ENCODE results near the gene DPF1.

The DPF1 gene

GRCh38 chr19:38218204-38218603, 5.8 kb downstream of the DPF1 start:
- DNase-seq, result no peak

DNA sequence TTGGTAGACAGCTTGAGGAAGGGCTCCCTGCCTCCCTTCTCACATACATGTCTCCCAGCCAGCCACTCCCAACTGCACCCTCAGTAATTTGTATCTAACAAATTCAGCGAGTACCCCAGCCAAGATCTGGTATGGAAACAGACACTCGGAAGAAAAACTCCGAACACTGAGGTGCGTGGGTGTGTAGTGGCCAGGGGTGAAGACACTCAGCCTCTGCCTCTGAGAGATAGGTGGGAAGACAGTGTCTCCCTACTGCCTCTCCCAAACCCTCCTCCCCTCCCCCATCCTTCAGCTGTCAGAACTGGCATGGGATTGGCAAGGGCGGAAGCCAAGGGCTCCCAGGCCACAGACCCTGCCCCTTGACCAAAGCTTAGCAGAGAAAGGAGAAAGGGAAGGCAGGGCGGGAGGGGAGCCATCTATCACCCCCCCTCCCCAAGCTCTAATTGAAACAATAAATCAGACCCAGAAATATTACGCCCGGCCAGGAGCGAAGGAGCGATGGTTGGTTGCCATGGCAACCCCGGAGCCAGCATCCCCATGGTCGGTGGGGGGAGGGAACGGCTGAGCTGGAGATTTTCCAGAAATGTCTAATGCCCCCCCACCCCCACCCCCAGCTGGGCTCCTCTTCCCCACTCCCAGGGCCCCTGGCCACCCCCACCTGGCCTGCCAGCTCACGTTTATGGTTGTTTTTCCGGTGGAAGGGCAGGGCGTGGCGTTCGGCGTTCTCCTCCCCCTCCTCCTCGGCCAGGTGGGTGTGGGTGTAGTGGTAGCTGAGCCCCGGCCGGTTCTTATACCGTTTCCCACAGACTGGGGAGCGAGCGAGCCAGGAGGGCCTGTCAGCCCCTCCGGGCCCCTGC, 7.0 kb downstream of the DPF1 start:
- DNase-seq, result no peak

DNA sequence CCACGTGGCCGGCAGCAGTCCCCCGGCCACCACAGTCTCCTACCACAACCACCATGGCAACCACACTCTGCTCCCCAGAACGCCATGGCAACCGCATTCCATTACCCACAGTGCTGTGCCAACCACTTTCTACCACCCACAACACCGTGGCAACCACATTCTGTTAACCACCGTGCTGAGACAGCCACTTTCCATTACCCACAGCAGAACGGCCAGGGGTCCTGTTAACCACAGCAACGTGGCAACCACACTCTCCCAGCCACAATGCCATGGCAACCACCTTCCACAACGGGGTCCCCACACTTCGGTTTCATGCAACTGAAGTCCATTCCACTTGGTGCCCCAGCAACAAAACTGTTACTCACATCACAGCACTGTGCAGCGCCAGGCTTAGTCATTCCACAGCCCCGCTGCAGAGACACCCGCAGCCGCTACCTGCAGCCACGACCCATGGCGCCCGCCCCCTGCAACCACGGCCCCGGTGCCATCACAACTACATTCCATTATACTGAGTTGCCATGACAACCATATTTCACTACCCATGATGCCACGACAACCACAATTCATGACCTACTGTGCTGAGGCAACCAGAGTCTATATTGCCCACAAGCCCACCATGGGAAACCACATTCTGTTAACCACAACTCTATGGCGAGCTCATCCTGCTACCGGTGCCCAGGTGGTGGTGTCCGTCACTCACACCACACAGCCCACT, 10.0 kb downstream of the DPF1 start:
- no peak for DNase-seq

GRCh38 chr19:38213469-38213868, 10.6 kb downstream of the DPF1 start:
- no peak for DNase-seq

DNA sequence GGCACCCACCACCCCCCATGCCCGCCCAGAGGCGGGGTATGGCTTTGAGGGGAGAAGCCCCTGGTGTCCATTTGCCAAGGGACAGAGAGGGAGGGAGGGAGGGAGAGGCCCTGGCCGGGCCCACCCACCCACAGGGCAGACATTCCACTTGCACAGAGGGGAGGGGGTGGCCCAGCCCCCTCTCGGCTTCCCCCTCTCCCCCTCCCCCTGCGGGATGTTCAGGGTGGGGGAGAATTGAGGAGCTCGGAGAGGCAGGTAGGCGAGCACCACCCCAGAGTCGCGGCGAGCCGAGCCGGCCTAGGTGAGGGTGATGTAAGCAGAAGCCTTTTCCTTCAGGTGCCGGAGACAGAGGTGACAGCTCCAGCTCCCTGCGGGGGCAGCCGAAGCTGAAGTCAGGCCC, 12.3 kb downstream of the DPF1 start:
- no peak for DNase-seq

GRCh38 chr19:38211151-38211591, 12.9 kb downstream of the DPF1 start:
- DNase-seq, result no peak

DNA sequence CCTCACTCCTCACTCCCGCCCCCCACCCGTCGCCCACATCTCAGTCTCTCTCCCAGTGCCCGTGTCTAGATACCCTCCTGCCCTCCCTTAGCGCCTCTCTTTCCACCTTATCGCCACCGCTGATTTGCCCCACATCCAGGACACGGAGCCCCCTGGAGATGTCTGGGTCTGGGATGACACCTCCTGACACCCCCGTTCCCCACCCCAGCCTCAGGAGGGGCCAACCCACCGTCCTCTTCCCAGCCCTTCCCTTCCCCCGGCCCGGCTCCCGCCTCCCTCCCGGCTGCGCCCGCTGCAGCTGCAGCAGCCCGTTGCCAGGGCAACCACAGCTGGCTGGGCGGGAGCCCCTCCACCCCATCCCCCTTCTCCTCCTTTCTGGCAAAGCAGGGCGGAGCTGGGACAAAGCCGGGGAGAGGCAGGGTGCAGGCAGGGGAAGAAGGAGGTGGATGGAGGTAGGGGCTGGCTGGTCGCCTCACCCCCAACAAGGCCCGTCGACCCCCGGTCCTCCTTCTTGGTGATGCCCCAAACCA, 13.5 kb downstream of the DPF1 start:
- peak in 1 of 2 experiments; percentile 44 for DNase-seq

GRCh38 chr19:38209671-38210457, 14.2 kb downstream of the DPF1 start:
- no peak for DNase-seq

GRCh38 chr19:38209152-38209551, 14.9 kb downstream of the DPF1 start:
- DNase-seq, result no peak

DNA sequence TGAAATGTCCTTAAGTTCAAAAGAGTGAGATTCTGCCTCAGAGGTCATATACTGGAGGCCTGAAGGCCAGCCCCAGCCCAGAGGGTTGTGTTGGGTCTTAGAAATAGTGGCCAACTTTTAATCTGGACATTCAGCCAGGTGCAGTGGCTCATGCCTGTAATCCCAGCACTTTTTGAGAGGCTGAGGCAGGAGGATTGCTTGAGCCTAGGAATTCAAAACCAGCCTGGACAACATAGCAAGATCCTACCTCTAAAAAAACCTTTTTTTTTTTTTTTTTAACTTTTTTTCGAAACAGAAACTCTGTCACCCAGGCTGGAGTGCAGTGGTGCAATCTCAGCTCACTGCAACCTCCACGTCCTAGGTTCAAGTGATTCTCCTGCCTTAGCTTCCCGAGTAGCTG, 15.5 kb downstream of the DPF1 start:
- DNase-seq, result no peak

GRCh38 chr19:38207543-38207942, 16.5 kb downstream of the DPF1 start:
- DNase-seq, result no peak

- DNase-seq, result no peak
Observed at GRCh38 chr19:38206928-38207327, 17.1 kb downstream of the DPF1 start.

DNA sequence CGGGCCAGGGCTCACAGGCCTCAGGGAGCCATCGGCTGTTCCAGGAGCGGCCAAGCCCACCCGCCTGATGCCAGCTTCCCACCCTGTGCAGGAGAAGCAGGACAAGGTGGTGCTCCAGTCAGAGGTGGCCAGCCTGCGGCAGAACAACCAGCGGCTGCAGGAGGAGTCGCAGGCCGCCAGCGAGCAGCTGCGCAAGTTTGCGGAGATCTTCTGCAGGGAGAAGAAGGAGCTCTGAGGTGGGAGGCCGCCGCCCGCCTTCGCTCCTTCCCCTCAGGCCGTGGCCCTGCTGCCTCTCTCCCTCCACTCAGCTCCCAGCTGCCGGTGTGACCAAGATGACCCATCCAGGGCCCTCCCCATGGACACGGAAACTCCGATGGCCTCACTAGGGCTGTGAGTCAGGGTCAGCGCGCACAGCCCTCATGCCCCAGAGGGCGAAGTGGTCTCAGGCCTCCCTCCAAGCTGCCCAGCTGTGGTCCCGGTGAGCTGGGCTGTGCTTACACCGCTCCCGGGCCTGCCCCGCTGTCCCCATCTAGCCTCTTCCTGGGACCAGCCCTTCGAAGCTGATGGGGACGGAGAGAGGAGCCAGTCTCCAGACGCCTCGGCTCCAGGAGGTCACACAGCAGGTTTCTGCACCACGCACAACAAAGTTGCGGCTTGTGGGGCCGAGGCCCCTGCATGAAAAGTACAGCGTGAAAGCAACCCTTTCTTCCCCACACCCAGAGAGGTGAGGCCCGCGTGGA, 17.8 kb downstream of the DPF1 start:
- DNase-seq, result no peak

DNA sequence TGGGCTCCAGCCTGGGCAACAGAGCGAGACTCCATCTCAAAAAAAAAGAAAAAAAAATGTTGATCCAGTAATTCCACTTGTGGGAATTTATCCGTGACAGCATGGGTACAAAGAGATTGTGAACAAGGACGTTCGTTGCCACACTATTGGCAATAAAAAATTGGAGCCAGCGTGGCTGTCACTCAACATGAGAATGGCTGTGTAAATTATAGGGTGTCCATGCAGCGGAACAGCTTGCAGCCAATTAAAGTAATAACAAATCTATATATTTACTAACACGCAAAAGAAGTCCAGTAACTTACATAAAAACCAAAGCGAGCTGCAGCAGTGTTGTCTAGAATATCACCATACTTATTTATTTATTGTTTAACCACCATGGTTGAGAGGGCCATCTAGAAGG, 19.3 kb downstream of the DPF1 start:
- DNase-seq, result no peak

DNA sequence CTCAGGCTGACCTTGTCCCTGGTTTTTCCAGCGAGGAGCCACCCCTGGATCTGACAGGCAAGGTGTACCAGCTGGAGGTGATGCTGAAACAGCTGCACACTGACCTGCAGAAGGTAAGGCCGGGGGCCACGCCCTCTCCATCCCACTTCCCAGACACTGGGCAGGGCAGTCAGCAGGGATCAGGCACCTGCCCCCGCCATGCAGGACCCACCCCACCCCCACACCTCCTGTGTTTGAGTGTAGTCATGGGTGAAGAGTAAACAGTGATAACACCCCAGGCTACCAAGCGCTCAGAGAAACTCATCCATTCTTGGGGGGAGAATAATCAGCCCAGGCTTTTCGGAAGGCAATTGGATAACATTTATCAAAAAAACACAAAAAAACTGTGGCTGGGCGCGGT, 19.9 kb downstream of the DPF1 start:
- DNase-seq, result no peak

GRCh38 chr19:38203197-38203596, 20.8 kb downstream of the DPF1 start:
- no peak for DNase-seq

DNA sequence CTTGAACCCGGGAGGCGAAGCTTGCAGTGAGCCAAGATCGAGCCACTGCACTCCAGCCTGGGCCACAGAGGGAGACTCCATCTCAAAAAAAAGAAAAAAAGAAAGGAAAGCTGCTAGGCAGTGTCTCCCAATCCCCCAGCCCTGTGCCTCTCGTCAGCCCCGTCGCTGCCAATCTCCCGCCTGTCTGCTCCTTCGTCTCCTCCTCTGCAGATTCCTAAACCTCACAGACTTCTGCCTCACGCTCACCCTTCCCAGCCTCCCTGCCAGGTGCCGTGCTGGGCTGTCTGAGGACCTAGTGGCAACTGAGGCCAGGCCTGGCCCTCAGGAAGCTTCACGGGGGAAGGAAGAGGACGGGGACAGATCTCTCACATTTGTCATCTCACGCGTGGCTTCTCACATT, 21.5 kb downstream of the DPF1 start:
- DNase-seq, result no peak

DNA sequence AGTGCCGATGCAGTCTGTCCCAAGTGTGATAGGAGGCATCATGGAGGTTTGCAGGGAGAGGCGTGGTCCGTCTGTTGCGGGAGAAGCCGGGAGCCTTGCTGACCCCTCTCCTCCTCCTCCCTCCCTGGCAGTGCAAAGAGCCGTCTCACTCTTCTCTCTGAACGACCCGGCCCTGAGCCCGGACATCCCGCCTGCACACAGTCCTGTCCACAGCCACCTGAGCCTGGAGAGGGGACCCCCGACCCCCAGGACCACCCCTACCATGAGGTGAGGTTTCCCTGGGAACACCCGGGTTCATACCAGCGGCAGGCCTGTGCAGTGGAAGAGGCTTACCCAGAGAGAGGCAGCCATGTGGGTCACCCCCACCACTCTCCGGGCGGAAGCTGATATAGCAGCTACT, 22.3 kb downstream of the DPF1 start:
- no peak for DNase-seq

DNA sequence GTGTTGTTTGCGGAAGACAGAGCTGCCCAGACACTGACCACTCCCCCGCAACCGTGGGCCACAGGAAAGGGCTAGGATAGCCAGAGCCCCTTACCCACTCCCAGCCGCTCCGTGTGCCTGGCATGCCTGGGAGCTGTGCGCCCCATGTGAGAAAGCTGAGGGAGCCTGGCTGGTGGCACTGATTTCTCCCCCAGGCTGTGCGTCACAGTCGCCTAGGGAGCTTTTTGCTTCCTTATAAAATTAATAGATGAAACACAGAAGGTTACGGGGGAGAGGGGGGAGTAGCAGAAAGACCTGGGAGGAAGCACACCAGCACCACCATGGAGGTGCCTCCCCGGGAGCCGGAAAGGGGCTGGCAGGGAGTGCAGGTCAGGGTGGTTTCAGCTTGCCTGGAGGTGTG, 24.7 kb downstream of the DPF1 start:
- no peak for DNase-seq

DNA sequence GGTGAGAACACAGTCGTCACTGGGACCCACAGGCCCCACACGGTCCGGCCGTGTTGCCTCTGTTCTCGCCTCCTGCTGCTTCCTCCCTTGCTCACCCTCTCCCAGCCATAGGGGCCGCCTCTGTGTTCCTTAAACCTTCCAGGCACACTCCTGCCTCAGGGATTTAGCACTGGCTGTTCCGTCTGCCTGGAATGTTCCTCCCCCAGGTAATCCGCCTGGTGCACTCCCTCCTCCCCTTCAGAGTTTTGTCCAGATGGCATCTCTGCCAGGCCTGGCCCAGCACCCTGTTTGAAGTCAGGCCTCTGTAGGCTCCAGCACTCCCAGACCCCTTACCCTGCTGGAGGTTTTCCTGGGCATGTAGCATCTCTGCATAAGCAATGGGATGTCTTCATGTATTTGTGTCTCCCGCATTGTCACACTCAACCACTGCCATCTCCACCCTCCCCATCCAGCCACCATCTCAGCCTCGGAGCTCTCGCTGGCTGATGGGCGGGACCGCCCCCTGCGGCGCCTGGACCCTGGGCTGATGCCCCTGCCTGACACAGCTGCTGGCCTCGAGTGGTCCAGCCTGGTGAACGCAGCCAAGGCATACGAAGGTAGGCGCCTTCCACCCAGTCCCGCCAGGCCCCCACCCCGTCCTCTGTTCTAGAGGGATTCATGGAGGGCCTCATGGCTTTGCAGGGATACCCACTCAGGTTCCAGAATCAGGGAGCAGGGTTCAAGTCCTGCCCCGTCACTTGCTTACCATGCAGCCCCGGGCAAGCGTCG, 25.9 kb downstream of the DPF1 start:
- no peak for DNase-seq

- no peak for DNase-seq
Observed at GRCh38 chr19:38196948-38197656, 26.9 kb downstream of the DPF1 start.

All from NCI-H1930 (cell line).